ENCODE results near the gene SLC9A7.

GRCh38 chrX:46628460-46629371 lies 130.2 kb downstream of the SLC9A7 start:
- TF ChIP-seq CTCF (IDR thresholded peaks at IDR 0.05) (no peak), POLR2A (IDR thresholded peaks at IDR 0.05) (peak in 1 of 2 donors; percentile 5)

All from adrenal gland (tissue), 5 donors.